Breast epithelium (tissue), 3 donors: Measurements from ENCODE around the gene MEIKIN.

Experiments
- CTCF ChIP-seq, 3 donors: fragments of 450-650 bp; IDR thresholded peaks; one replicate each; pipeline ENCODE4 v1.5.1; 2016 to 2017; ENCODE audit warnings: antibody characterized with exemption in 3 of 3, mild to moderate bottlenecking in 3 of 3, moderate library complexity in 3 of 3
- POLR2A ChIP-seq: fragments of 450-650 bp; IDR thresholded peaks from one replicate; pipeline ENCODE4 v1.6.1; 2016; ENCODE audit warnings: antibody characterized with exemption, mild to moderate bottlenecking, moderate library complexity

- no peak for TF ChIP-seq CTCF (IDR thresholded peaks at IDR 0.05)
- no peak for TF ChIP-seq POLR2A
These were observed 45.3 kb upstream of the MEIKIN start for GRCh38 chr5:131990716-131991115.
